Ascending aorta (tissue), 2 donors: ENCODE results near the gene DARS2. TPM values are rescaled to one million over a fixed set of nuclear protein-coding genes. Genes with fewer than 3 reads are reported as not detected.

ENCODE experiments used
- DNase-seq, 2 donors: peaks; one replicate each; pipeline ENCODE4 v3.0.0-alpha.2; 2019; ENCODE audit warnings: low spot score in 2 of 2
- H3K27ac ChIP-seq, 2 donors: fragments of 200-600 bp; sonication (generic); one replicate each; pipeline ENCODE4 v1.5.1; 2016 to 2017; ENCODE audit warnings: mild to moderate bottlenecking in 1 of 2
- H3K27me3 ChIP-seq: fragments of 200-600 bp; sonication (generic); one replicate; pipeline ENCODE4 v1.5.1; 2017
- H3K36me3 ChIP-seq, 2 donors: fragments of 200-600 bp; sonication (generic); one replicate each; pipeline ENCODE4 v1.5.1; 2016
- H3K4me1 ChIP-seq, 2 donors: fragments of 200-600 bp; sonication (generic); one replicate each; pipeline ENCODE4 v1.5.1; 2016 to 2017; ENCODE audit warnings: mild to moderate bottlenecking in 1 of 2
- H3K4me3 ChIP-seq, 2 donors: fragments of 200-600 bp; sonication (generic); one replicate each; pipeline ENCODE4 v1.5.1; 2016 to 2017; ENCODE audit warnings: mild to moderate bottlenecking in 1 of 2
- H3K9me3 ChIP-seq, 2 donors: fragments of 200-600 bp; sonication (generic); one replicate each; pipeline ENCODE4 v1.5.1; 2016
- intact Hi-C: fragments of 100-400 bp; cut with DNase I; formaldehyde crosslinking; loops from one replicate; pipeline ENCODE4 v1.15.1; 2023
- total RNA-seq: library from RNA; depleted of rRNA; stranded (reverse); fragments of >200 nt; gene quantifications from one replicate; pipeline ENCODE4 v1.1.0, GENCODE V29; 2016
- TF ChIP-seq, protein P1 (sequence below), 3 experiments: fragments of 200-600 bp in 2 of 3; fragments of 450-650 bp in 1 of 3; sonication (generic) in 2 of 3; IDR thresholded peaks; one replicate each; pipeline ENCODE4 v1.5.1; 2016 to 2019; ENCODE audit warnings: antibody characterized with exemption in 3 of 3, mild to moderate bottlenecking in 1 of 3, moderate library complexity in 1 of 3

Gene DARS2
- total RNA-seq, 1 donor from 2014 or later: 12.1 TPM

DNA sequence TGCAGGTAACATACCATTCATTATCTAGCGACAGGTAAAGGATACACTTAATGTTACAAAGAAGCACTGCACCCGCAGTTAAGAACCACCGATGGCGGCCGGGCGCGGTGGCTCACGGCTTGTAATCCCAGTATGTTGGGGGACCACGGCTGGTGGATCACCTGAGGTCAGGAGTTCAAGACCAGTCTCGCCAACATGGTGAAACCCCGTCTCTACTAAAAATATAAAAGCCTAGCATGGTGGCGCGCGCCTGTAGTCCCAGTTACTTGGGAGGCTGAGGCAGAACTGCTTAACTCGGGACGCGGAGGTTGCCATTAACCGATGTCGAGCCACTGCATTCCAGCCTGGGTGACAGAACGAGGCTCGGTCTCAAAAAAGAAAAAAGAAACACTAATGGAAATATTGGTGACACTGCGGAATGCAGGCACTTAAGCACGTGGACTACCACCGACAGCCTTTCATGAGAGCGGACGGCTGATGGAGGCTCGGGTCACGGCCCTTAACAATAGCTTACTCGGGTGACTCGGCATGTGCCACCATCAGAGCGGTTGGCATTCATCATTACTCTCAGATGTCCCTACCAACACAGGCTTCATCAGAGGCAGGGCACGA lies 42.8 kb downstream of the DARS2 start:
- Histone ChIP-seq H3K27ac (peak overlapping the region; percentile 93 to 99), H3K9me3 (no peaks in the 10 kb centered on the region), H3K4me1 (peaks cover 4 to 10% of the 10 kb centered on the region in 2 donors), H3K36me3 (peaks cover 31 to 58% of the 10 kb centered on the region in 2 donors), H3K4me3 (peak overlapping the region; percentile 85 to 97), H3K27me3 (no peaks in the 10 kb centered on the region)
- intact Hi-C loops: loop anchor here (1.0 to 10.0 kb wide), 5 partner anchors 292 to 1335 kb away; partner anchors contain the start of genes KIAA0040, MRPS14, PRDX6 and RABGAP1L
- TF ChIP-seq, protein P1, sequence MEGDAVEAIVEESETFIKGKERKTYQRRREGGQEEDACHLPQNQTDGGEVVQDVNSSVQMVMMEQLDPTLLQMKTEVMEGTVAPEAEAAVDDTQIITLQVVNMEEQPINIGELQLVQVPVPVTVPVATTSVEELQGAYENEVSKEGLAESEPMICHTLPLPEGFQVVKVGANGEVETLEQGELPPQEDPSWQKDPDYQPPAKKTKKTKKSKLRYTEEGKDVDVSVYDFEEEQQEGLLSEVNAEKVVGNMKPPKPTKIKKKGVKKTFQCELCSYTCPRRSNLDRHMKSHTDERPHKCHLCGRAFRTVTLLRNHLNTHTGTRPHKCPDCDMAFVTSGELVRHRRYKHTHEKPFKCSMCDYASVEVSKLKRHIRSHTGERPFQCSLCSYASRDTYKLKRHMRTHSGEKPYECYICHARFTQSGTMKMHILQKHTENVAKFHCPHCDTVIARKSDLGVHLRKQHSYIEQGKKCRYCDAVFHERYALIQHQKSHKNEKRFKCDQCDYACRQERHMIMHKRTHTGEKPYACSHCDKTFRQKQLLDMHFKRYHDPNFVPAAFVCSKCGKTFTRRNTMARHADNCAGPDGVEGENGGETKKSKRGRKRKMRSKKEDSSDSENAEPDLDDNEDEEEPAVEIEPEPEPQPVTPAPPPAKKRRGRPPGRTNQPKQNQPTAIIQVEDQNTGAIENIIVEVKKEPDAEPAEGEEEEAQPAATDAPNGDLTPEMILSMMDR (IDR thresholded peaks at IDR 0.05): no peak
- no peak for DNase-seq

DNA sequence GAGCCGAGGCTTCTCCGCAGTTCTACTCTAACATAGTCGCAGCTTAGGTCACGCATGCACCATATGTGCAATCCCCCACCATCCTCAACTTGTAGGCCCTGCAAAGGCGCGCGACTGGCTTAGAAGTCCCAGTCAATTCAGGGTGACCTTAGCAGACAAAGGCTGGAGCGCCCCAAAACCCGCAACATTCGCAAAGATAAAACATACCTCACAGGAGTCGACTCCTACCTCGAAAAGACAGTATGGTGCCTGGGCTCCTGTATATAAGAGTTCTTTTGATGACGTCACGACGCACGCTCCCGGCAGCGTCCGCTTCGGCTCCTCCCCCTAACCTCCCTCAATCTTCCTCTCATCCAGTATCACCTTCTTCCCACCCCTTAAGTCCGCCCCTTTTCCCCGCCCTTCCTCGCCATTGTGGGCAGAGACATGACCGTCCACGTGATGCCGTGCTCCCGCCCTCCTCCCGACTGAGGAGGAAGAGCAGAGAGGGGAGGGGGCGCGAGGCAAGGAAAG lies 43.3 kb downstream of the DARS2 start, which contains the start of gene GAS5:
GAS5 (minus strand) TSS at position 237 of the 513 bp plus-strand sequence.
- peaks cover 4 to 10% of the 10 kb centered on the region in 2 donors for H3K4me1 ChIP-seq
- DNase-seq: peak; percentile 99 to 100
- peaks cover 26 to 53% of the 10 kb centered on the region in 2 donors for H3K36me3 ChIP-seq
- intact Hi-C loops: loop anchor here (1.0 to 10.0 kb wide), 9 partner anchors 44 to 1336 kb away; partner anchors contain the start of genes CACYBP, CENPL, DARS2 and KIAA0040
- H3K27ac ChIP-seq: peak within 1 kb of the TSS; percentile 93 to 99
- peak within 1 kb of the TSS; percentile 85 to 97 for H3K4me3 ChIP-seq
- no peaks in the 10 kb centered on the region for H3K9me3 ChIP-seq
- H3K27me3 ChIP-seq: no peaks in the 10 kb centered on the region
- TF ChIP-seq, protein P1 (IDR thresholded peaks at IDR 0.05): no peak

DNA sequence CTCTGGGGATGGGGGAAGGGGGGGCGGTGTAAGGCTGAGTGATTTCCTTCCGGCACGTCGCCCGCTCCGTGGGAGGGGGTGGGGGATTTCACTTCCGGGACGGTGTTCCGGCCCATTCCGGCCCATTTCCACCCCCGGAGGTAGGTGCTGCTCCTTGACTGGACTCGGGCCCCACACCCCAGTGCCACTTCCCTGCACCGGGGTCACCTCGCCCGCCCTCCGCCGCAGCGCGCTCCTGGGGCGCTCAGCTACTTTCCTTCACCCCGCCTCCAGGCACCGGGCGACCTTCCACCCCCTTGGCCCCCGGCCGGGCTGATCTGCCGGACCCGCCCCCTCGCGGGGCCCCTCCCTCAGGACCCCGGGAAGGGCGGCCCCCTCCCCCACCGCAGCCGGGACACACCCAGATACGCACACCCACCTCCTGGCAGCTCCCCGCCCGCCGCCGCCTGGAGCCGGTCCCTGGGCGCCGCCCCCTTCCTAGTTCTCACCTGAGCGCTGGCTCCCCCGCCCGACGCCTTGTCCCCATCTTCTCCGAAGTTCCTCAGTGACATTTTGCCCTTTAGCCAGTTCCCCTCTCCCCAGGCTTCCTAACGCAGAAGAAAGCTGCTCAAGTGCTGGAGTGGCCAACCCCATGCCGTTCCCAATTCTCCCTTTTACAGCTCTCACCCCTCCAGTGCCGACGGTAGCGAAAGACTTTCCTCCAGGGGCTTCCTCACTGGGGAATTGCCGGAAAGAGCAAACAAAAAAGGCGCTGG lies 44.0 kb downstream of the DARS2 start, which contains the start of gene ZBTB37:
ZBTB37 (plus strand) TSS at position 115 of the 755 bp plus-strand sequence. CDS start 1,846 bp downstream, outside the sequence.
- peak; percentile 43 to 88 for DNase-seq
- Histone ChIP-seq H3K27me3 (no peaks in the 10 kb centered on the region), H3K36me3 (peaks cover 21 to 52% of the 10 kb centered on the region in 2 donors), H3K4me1 (peaks cover 4 to 10% of the 10 kb centered on the region in 2 donors), H3K9me3 (no peaks in the 10 kb centered on the region), H3K4me3 (peak within 1 kb of the TSS; percentile 85 to 97), H3K27ac (peak within 1 kb of the TSS; percentile 93 to 99)
- intact Hi-C loops: loop anchor here (1.0 to 10.0 kb wide), 7 partner anchors 44 to 1336 kb away; partner anchors contain the start of genes CACYBP, CENPL, DARS2 and KIAA0040
- TF ChIP-seq, protein P1 (IDR thresholded peaks at IDR 0.05): no peak

GRCh38 chr1:173869021-173869359 lies 44.5 kb downstream of the DARS2 start:
- Histone ChIP-seq H3K4me1 (peaks cover 4 to 10% of the 10 kb centered on the region in 2 donors), H3K9me3 (no peaks in the 10 kb centered on the region), H3K36me3 (peaks cover 15 to 47% of the 10 kb centered on the region in 2 donors), H3K27ac (peak overlapping the region; percentile 93 to 99), H3K4me3 (peak overlapping the region; percentile 85 to 97), H3K27me3 (no peaks in the 10 kb centered on the region)
- TF ChIP-seq, protein P1 (IDR thresholded peaks at IDR 0.05): no peak
- intact Hi-C loops: loop anchor here (2.0 to 10.0 kb wide), 5 partner anchors 154 to 1337 kb away; partner anchors contain the start of genes KIAA0040, MRPS14, RC3H1 and SUCO
- DNase-seq: no peak

GRCh38 chr1:173870252-173871075 lies 46.0 kb downstream of the DARS2 start:
- TF ChIP-seq, protein P1 (IDR thresholded peaks at IDR 0.05): no peak
- H3K9me3 ChIP-seq: no peaks in the 10 kb centered on the region
- no peak for DNase-seq
- H3K27ac ChIP-seq: no peak overlapping the region
- H3K4me1 ChIP-seq: peaks cover 4 to 10% of the 10 kb centered on the region in 2 donors
- H3K36me3 ChIP-seq: peaks cover 6 to 43% of the 10 kb centered on the region in 2 donors
- H3K27me3 ChIP-seq: no peaks in the 10 kb centered on the region
- intact Hi-C loops: no loop called here
- peak overlapping the region in 1 of 2 donors; percentile 97 for H3K4me3 ChIP-seq
